ENCODE data around the gene ORAI2.

DNA sequence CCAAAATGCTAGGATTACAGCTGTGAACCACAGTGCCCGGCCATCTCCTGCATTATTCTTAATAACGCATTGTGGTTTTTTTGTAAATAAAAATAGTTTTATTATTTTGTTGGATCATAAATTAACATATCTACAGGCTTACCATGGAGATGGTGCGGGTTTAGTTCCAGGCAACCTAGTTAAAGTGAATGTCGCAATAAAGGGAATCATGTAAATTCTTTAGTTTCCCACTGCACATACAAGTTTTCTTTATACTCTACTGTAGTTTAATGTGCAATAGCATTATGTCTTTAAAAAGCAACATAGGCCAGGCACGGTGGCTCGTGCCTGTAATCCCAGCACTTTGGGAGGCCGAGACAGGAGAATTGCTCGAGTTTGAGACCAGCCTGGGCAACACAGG lies 34.8 kb upstream of the ORAI2 start:
- TF ChIP-seq POLR2A (IDR thresholded peaks at IDR 0.05; ENCODE audit: low read depth, low read length) (no peak), POLR2AphosphoS5 (IDR thresholded peaks at IDR 0.05; ENCODE audit: low read depth, low read length) (no peak), TAF1 (IDR thresholded peaks at IDR 0.05; ENCODE audit: borderline replicate concordance, low read depth, low read length) (no peak)
